Keratinocyte (primary cell): ENCODE results near the gene RAI1.

ENCODE experiments used
- EZH2 ChIP-seq: IDR thresholded peaks from one replicate; pipeline ENCODE4 v1.6.1; 2012; ENCODE audit warnings: inconsistent platforms, mild to moderate bottlenecking, low read length, moderate library complexity
- TF ChIP-seq, protein P1 (sequence below), 3 experiments: IDR thresholded peaks in 1 of 3; conservative IDR thresholded peaks in 1 of 3; optimal IDR thresholded peaks in 1 of 3; 2 replicates in 2 of 3; 3 replicates in 1 of 3; pipeline versions ENCODE3 to v1.5.1; 2011; ENCODE audit warnings: low read length in 3 of 3, mild to moderate bottlenecking in 3 of 3, moderate library complexity in 2 of 3, control low read depth in 1 of 3, inconsistent platforms in 1 of 3; ENCODE audit not compliant: insufficient read depth in 2 of 3; ENCODE audit errors: extremely low read depth in 1 of 3

DNA sequence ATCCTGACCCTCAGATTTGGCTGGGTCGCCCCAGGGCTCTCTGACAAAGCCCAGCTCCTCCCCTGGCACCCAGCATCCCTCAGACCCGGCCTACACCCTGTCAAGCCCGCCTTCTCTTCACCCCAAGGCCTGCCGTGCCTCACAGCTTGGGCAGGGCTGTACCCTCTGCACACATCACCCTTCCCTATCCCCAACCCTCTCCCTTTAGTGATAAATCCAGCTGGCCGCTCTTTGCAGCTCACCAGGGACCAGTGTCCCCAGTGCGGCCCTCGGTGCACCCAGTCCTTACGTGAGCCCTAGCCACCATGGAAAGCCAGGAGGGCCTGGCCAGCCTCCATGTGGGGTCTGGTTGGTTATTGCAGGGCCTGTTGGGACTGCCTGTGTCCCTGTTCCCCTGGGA, 74.5 kb downstream of the RAI1 start:
- TF ChIP-seq, protein P1, sequence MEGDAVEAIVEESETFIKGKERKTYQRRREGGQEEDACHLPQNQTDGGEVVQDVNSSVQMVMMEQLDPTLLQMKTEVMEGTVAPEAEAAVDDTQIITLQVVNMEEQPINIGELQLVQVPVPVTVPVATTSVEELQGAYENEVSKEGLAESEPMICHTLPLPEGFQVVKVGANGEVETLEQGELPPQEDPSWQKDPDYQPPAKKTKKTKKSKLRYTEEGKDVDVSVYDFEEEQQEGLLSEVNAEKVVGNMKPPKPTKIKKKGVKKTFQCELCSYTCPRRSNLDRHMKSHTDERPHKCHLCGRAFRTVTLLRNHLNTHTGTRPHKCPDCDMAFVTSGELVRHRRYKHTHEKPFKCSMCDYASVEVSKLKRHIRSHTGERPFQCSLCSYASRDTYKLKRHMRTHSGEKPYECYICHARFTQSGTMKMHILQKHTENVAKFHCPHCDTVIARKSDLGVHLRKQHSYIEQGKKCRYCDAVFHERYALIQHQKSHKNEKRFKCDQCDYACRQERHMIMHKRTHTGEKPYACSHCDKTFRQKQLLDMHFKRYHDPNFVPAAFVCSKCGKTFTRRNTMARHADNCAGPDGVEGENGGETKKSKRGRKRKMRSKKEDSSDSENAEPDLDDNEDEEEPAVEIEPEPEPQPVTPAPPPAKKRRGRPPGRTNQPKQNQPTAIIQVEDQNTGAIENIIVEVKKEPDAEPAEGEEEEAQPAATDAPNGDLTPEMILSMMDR (optimal IDR thresholded peaks at IDR 0.05 in 1 of 3, IDR thresholded peaks at IDR 0.05 in 1 of 3, conservative IDR thresholded peaks at IDR 0.05 in 1 of 3; ENCODE audit: extremely low read depth in 1 of 3, insufficient read depth in 2 of 3, low read length in 3 of 3), result no peak
- no peak for TF ChIP-seq EZH2
